ENCODE measurements around the gene TICAM1.
"Not testable (repeated sequence)": the region's sequence is repeated elsewhere in the genome, so short reads cannot be mapped to it uniquely, and the experiment has no call there.

TICAM1 gene

GRCh38 chr19:4845975-4846374 lies 14.5 kb upstream of the TICAM1 start:
- DNase-seq, result not testable (repeated sequence)

GRCh38 chr19:4844348-4845179 lies 13.1 kb upstream of the TICAM1 start:
- DNase-seq, result no peak

GRCh38 chr19:4843647-4843965 lies 12.1 kb upstream of the TICAM1 start:
- no peak for DNase-seq

- no peak for DNase-seq
Observed at GRCh38 chr19:4839192-4839591, 7.7 kb upstream of the TICAM1 start.

- no peak for DNase-seq
Observed at GRCh38 chr19:4832776-4833175, 1.3 kb upstream of the TICAM1 start.

- not testable (repeated sequence) for DNase-seq
Observed at GRCh38 chr19:4831979-4832340, 448 bp upstream of the TICAM1 start.

- no peak for DNase-seq
Observed at GRCh38 chr19:4830768-4831265, 695 bp downstream of the TICAM1 start.

- DNase-seq, result no peak
Observed at GRCh38 chr19:4830332-4830731, 1.2 kb downstream of the TICAM1 start.

- DNase-seq, result peak in 28 of 58 donors; percentile 3 to 44 (median 17)
Observed at GRCh38 chr19:4829001-4829712, 2.4 kb downstream of the TICAM1 start.

- no peak for DNase-seq
Observed at GRCh38 chr19:4823577-4823976, 7.9 kb downstream of the TICAM1 start.

GRCh38 chr19:4822354-4822753 lies 9.2 kb downstream of the TICAM1 start:
- not testable (repeated sequence) for DNase-seq

- DNase-seq, result no peak
Observed at GRCh38 chr19:4821265-4821664, 10.2 kb downstream of the TICAM1 start.

- DNase-seq, result no peak
Observed at GRCh38 chr19:4817467-4818277, 13.8 kb downstream of the TICAM1 start.

GRCh38 chr19:4816950-4817278 lies 14.6 kb downstream of the TICAM1 start:
- DNase-seq, result no peak

GRCh38 chr19:4816202-4816949 lies 15.1 kb downstream of the TICAM1 start:
- DNase-seq, result no peak

- DNase-seq, result peak; percentile 11 to 95 (median 84)
Observed at GRCh38 chr19:4815426-4816201, 15.9 kb downstream of the TICAM1 start.

- DNase-seq, result no peak
Observed at GRCh38 chr19:4814625-4815425, 16.7 kb downstream of the TICAM1 start.

GRCh38 chr19:4811328-4812131 lies 20.0 kb downstream of the TICAM1 start:
- DNase-seq, result peak in 45 of 58 donors; percentile 5 to 83 (median 44)

GRCh38 chr19:4807188-4807587 lies 24.3 kb downstream of the TICAM1 start:
- peak in 29 of 58 donors; percentile 4 to 64 (median 36) for DNase-seq

Measured in anterior cingulate cortex (tissue), 58 donors.